Nephron progenitor cell (in vitro differentiated cells): ENCODE data around the gene RAE1.

ENCODE experiments used
- DNase-seq: peaks from one replicate; pipeline ENCODE4 v3.0.0; 2021
- H3K27ac Mint-ChIP-seq: 2 replicates; pipeline ENCODE4 v1.8.0; 2021; ENCODE audit warnings: mild to moderate bottlenecking, moderate library complexity, mixed read lengths
- H3K27me3 Mint-ChIP-seq: 2 replicates; pipeline ENCODE4 v1.8.0; 2021; ENCODE audit warnings: mild to moderate bottlenecking, low read depth, mixed read lengths; ENCODE audit not compliant: poor library complexity
- H3K36me3 Mint-ChIP-seq: 2 replicates; pipeline ENCODE4 v1.8.0; 2021; ENCODE audit warnings: low read depth, mixed read lengths
- H3K4me1 Mint-ChIP-seq: 2 replicates; pipeline ENCODE4 v1.8.0; 2021; ENCODE audit warnings: mixed read lengths
- H3K4me3 Mint-ChIP-seq: 2 replicates; pipeline ENCODE4 v1.8.0; 2021; ENCODE audit warnings: mild to moderate bottlenecking, moderate library complexity, mixed read lengths
- H3K9me3 Mint-ChIP-seq: 2 replicates; pipeline ENCODE4 v1.8.0; 2021; ENCODE audit warnings: mild to moderate bottlenecking, moderate library complexity, mixed read lengths
- TF ChIP-seq, protein P1 (sequence below): fragments of 200-600 bp; sonication (generic); IDR thresholded peaks from 2 replicates; pipeline ENCODE4 v1.5.0; 2021; ENCODE audit warnings: antibody characterized with exemption

The RAE1 gene

DNA sequence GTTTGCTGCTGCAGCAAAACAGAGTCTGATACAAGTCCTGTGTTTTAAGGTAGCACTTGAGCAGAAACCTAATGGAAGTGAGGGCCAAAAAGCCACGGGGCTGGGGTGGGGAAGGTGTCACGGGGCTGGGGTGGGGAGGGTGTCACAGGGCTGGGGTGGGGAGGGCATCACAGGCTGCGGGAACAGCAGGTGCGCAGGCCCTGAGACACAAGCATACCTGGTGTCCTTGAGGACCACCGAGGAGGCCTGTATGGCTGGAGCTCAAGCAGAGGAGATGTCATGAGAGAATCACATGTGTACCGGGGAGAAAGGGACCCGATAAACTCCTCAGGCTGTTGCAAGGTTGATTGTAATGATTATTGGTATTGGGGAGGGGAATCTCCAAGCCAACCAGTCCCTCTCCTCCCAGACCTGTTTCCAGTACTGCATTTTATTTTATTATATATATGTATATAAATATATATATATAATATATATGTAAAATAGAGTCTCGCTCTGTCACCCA, 35.0 kb upstream of the RAE1 start:
- Mint-ChIP-seq H3K27me3 (peaks cover 13% of the 10 kb centered on the region), H3K4me3 (no peak overlapping the region), H3K9me3 (no peaks in the 10 kb centered on the region), H3K27ac (no peak overlapping the region), H3K36me3 (no peaks in the 10 kb centered on the region), H3K4me1 (peaks cover 26% of the 10 kb centered on the region)
- DNase-seq: no peak
- TF ChIP-seq, protein P1, sequence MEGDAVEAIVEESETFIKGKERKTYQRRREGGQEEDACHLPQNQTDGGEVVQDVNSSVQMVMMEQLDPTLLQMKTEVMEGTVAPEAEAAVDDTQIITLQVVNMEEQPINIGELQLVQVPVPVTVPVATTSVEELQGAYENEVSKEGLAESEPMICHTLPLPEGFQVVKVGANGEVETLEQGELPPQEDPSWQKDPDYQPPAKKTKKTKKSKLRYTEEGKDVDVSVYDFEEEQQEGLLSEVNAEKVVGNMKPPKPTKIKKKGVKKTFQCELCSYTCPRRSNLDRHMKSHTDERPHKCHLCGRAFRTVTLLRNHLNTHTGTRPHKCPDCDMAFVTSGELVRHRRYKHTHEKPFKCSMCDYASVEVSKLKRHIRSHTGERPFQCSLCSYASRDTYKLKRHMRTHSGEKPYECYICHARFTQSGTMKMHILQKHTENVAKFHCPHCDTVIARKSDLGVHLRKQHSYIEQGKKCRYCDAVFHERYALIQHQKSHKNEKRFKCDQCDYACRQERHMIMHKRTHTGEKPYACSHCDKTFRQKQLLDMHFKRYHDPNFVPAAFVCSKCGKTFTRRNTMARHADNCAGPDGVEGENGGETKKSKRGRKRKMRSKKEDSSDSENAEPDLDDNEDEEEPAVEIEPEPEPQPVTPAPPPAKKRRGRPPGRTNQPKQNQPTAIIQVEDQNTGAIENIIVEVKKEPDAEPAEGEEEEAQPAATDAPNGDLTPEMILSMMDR: no peak

DNA sequence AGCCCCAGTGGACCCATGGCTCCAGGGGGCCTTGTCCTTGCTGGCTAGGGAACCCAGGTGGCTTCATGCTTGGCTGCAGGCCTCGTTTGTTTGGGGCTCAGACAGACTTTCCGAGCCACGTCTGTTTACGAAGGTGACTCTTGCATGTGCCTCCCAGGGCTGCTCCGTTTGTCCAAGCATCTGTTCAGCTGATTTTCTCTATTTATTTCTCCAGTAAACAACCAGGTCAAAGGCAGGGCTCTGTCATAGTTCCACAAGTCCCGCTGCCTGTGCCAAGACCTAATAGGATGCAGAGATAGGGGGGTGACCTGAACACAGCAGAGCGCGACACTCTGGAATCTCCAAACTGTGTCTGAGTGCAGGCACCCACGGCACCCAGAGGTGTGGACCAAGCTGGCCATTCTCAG, 34.3 kb upstream of the RAE1 start:
- Mint-ChIP-seq H3K27ac (no peak overlapping the region), H3K4me3 (no peak overlapping the region), H3K36me3 (no peaks in the 10 kb centered on the region), H3K9me3 (no peaks in the 10 kb centered on the region), H3K4me1 (peaks cover 26% of the 10 kb centered on the region), H3K27me3 (peaks cover 13% of the 10 kb centered on the region)
- TF ChIP-seq, protein P1: no peak
- no peak for DNase-seq

DNA sequence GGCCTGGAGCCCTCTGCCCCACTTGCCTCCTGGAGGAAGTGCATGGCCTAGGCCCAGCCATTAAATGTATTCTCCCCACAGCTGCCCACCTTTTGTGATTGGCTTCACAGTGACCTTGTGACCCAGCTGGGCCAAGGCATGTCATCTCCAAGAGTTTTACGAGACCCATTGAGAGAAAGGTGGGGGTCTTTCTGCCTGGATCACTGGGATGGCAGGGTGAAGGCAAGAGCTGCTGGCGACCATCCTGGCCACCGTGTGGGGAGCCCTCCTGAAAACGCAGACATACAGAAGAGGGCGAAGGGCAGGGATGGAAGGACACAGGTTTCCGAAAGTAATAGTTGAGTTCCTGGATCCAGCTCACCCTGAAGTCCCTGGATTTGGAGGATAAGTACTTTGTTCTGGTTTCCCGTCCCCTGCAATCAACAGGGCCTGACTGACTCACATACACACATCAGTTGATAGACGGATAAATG, 33.7 kb upstream of the RAE1 start:
- no peak for DNase-seq
- TF ChIP-seq, protein P1: no peak
- H3K27ac Mint-ChIP-seq: peak overlapping the region; percentile 54
- H3K4me3 Mint-ChIP-seq: no peak overlapping the region
- no peaks in the 10 kb centered on the region for H3K9me3 Mint-ChIP-seq
- H3K36me3 Mint-ChIP-seq: no peaks in the 10 kb centered on the region
- H3K27me3 Mint-ChIP-seq: peaks cover 13% of the 10 kb centered on the region
- H3K4me1 Mint-ChIP-seq: peaks cover 26% of the 10 kb centered on the region

DNA sequence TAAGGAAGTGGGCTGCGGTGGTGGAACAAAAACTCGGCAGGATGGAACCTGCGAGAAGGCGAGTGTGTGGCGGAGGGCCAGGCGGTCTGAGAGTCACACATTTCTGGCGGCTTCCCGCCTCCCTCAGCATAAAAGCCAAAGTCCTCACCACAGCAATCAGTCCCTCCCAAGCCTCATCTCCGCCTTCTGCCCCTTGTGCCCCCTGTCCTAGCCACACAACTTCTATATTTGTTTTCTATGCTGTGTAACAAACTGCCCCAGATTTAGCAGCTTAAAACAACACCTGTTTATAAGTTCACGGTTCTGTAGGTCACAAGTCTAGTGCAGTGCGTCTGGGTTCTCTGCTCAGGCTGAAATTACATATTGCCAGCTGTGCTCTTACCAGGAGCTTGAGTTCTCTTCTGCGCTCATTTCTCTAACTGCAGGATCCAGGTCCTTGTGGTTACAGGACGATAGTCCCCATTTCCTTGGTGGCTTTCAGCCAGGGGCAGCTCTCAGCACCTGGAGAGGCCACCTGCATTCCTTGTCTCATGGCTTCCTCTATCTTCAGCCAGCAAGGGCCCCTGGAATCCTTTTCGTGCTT, 33.2 kb upstream of the RAE1 start:
- DNase-seq: no peak
- TF ChIP-seq, protein P1: no peak
- H3K27me3 Mint-ChIP-seq: peaks cover 13% of the 10 kb centered on the region
- H3K4me3 Mint-ChIP-seq: no peak overlapping the region
- no peaks in the 10 kb centered on the region for H3K9me3 Mint-ChIP-seq
- peak overlapping the region; percentile 88 for H3K27ac Mint-ChIP-seq
- peaks cover 31% of the 10 kb centered on the region for H3K4me1 Mint-ChIP-seq
- H3K36me3 Mint-ChIP-seq: no peaks in the 10 kb centered on the region

DNA sequence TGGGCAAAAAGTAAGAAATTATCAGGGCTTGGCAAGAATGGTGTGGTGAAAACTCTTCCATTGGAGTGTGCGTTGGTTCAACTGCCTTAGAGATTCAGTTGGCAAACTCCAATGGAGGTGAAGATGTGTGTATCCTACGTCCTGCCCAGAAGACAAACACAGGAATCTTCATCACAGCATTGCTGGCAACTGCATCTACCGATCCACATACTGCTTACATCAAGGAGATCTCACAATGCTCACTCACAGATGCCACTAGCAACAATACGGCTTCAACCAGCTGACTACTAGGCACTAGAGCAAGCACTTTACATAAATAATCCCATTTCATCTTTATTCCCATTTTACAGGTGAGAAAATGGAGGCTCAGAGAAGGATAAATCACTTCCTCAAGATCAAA, 31.5 kb upstream of the RAE1 start:
- H3K4me1 Mint-ChIP-seq: peaks cover 41% of the 10 kb centered on the region
- H3K4me3 Mint-ChIP-seq: no peak overlapping the region
- no peaks in the 10 kb centered on the region for H3K9me3 Mint-ChIP-seq
- DNase-seq: no peak
- TF ChIP-seq, protein P1: no peak
- no peak overlapping the region for H3K27ac Mint-ChIP-seq
- no peaks in the 10 kb centered on the region for H3K36me3 Mint-ChIP-seq
- peaks cover 11% of the 10 kb centered on the region for H3K27me3 Mint-ChIP-seq

DNA sequence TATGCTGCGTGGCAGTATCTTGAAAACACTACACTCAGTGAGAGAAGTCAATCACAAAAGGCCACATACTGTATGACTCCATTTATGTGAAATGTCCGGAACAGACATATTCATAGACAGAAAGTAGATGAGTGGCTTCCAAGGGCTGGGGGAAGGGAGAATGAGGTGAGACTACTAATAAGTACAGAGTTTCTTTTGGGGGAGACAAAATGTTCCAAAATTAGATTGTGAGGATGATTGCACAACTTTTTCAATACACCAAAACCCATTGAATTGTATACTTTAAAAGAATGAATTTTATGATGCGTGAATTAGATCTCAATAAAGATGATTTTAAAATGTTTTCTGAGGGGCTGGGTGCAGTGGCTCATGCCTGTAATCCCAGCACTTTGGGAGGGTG, 30.7 kb upstream of the RAE1 start:
- Mint-ChIP-seq H3K27ac (no peak overlapping the region), H3K27me3 (peaks cover 11% of the 10 kb centered on the region), H3K9me3 (no peaks in the 10 kb centered on the region), H3K4me3 (no peak overlapping the region), H3K4me1 (peaks cover 49% of the 10 kb centered on the region), H3K36me3 (no peaks in the 10 kb centered on the region)
- DNase-seq: no peak
- TF ChIP-seq, protein P1: no peak
